T-cell (primary cell): ENCODE measurements around the gene ORAI2. TPM values are rescaled to one million over a fixed set of nuclear protein-coding genes. Genes with fewer than 3 reads are reported as not detected.

ENCODE experiments used
- ATAC-seq, 4 experiments: fragments of 200-7000 bp in 3 of 4; fragments of 150-1000 bp in 1 of 4; cut with Tn5 transposase; replicated peaks in 1 of 4; 1 replicate in 3 of 4; 2 replicates in 1 of 4; pipeline ENCODE4 v1.10.0; 2021; ENCODE audit warnings: moderate library complexity in 3 of 4, mild to moderate bottlenecking in 2 of 4, moderate number of reproducible peaks in 1 of 4
- CTCF ChIA-PET, 2 donors: fragments of 300-600 bp; sonication (Branson Sonifier 250); formaldehyde crosslinking; loops; one replicate each; lab custom pipeline; 2022; ENCODE audit warnings: antibody characterized with exemption in 2 of 2; lab: Charles Lee
- POLR2A ChIA-PET, 2 donors: fragments of 300-600 bp; sonication (Branson Sonifier 250); formaldehyde crosslinking; loops; one replicate each; lab custom pipeline; 2022; ENCODE audit warnings: antibody characterized with exemption in 2 of 2; lab: Charles Lee
- DNase-seq, 35 experiments: peaks; one replicate each; pipeline versions ENCODE4 v3.0.0 to v3.0.0-alpha.2; 2013 to 2023
- H3K27ac ChIP-seq: one replicate; pipeline ENCODE4 v1.5.1; 2013; ENCODE audit warnings: low read length
- H3K27me3 ChIP-seq, 2 experiments: replicated peaks in 1 of 2; 1 replicate in 1 of 2; 2 replicates in 1 of 2; pipeline versions ENCODE4 v1.6.1 to v1.7.0; 2013; ENCODE audit warnings: low read length in 1 of 2, mixed read lengths in 1 of 2; ENCODE audit not compliant: control insufficient read depth in 2 of 2, insufficient read depth in 2 of 2; ENCODE audit errors: extremely low read depth in 1 of 2
- H3K36me3 ChIP-seq, 2 donors: 1 replicate in 1 of 2; 2 replicates in 1 of 2; pipeline versions ENCODE4 v1.6.1 to v1.7.0; 2013; ENCODE audit warnings: low read length in 1 of 2; ENCODE audit not compliant: control insufficient read depth in 2 of 2, insufficient read depth in 1 of 2; ENCODE audit errors: extremely low read depth in 1 of 2
- H3K4me1 ChIP-seq, 2 experiments: 1 replicate in 1 of 2; 2 replicates in 1 of 2; pipeline versions ENCODE4 v1.6.1 to v1.7.0; 2013; ENCODE audit warnings: low read length in 2 of 2, mixed read lengths in 1 of 2; ENCODE audit not compliant: insufficient read depth in 2 of 2, control insufficient read depth in 1 of 2; ENCODE audit errors: extremely low read depth in 1 of 2
- H3K4me3 ChIP-seq, 2 donors: 1 replicate in 1 of 2; 2 replicates in 1 of 2; pipeline versions ENCODE4 v1.5.1 to v1.7.0; 2013; ENCODE audit warnings: mild to moderate bottlenecking in 2 of 2, low read length in 1 of 2, moderate library complexity in 1 of 2; ENCODE audit not compliant: control insufficient read depth in 1 of 2; ENCODE audit errors: extremely low read depth in 1 of 2
- H3K9me3 ChIP-seq: 2 replicates; pipeline ENCODE4 v1.7.0; 2013
- H3K27ac Mint-ChIP-seq, 2 donors: one replicate each; pipeline ENCODE4 v1.8.0; 2020 to 2021; ENCODE audit warnings: mild to moderate bottlenecking in 2 of 2, mixed read lengths in 2 of 2
- H3K27me3 Mint-ChIP-seq, 2 donors: one replicate each; pipeline ENCODE4 v1.8.0; 2021 to 2022; ENCODE audit warnings: mixed read lengths in 2 of 2
- H3K36me3 Mint-ChIP-seq: one replicate; pipeline ENCODE4 v1.8.0; 2021; ENCODE audit warnings: mixed read lengths
- H3K4me1 Mint-ChIP-seq, 3 donors: one replicate each; pipeline ENCODE4 v1.8.0; 2020 to 2022; ENCODE audit warnings: mixed read lengths in 3 of 3, mild to moderate bottlenecking in 1 of 3
- H3K4me3 Mint-ChIP-seq, 3 donors: one replicate each; pipeline ENCODE4 v1.8.0; 2020 to 2022; ENCODE audit warnings: mild to moderate bottlenecking in 3 of 3, mixed read lengths in 3 of 3, moderate library complexity in 3 of 3
- H3K9me3 Mint-ChIP-seq, 3 donors: one replicate each; pipeline ENCODE4 v1.8.0; 2020 to 2022; ENCODE audit warnings: mixed read lengths in 3 of 3
- WGBS: methylation state at CpG from one replicate; pipeline ENCODE4 v1.1.5; 2013; ENCODE audit warnings: missing lambda C conversion rate; ENCODE audit not compliant: insufficient coverage; 5-methylcytosine and 5-hydroxymethylcytosine counted together
- total RNA-seq, 35 experiments: library from RNA in 6 of 35; stranded (reverse) in 6 of 35; fragments of 120-200 nt in 1 of 35; gene quantifications; one replicate each; pipeline versions ENCODE4 v1.2.1 to v1.2.4 and lab custom pipeline; 2013 to 2026

The ORAI2 gene
- total RNA-seq, 5 donors from 2014 or later (not counting 1 experiment from before 2014, with no cell fraction given) = 23.0 to 47.5 (median 37.8) TPM

GRCh38 chr7:102425639-102426267, 7.6 kb upstream of the ORAI2 start:
- peak overlapping the region; percentile 45 to 53 for H3K4me3 ChIP-seq

GRCh38 chr7:102426268-102427018, 6.9 kb upstream of the ORAI2 start:
- H3K27me3 ChIP-seq = no peaks in the 10 kb centered on the region
- peak; percentile 81 to 86 (median 83) for ATAC-seq
- no peaks in the 10 kb centered on the region for H3K9me3 ChIP-seq
- WGBS = 1% methylated on average over 12 of the region's 16 CpGs
- H3K4me1 Mint-ChIP-seq = peaks cover 72 to 82% (median 75%) of the 10 kb centered on the region in 3 donors
- CTCF ChIA-PET = interaction anchor here (0.6 to 1.8 kb wide), 6 partner anchors 9 to 30 kb away, joined by 3 to 19 read pairs (median 5); partner anchors contain the start of gene PRKRIP1 (in 1 of the 2)
- peak; percentile 36 to 83 (median 56) for DNase-seq
- H3K27ac Mint-ChIP-seq = peak overlapping the region; percentile 100
- H3K4me3 ChIP-seq = peak overlapping the region; percentile 45 to 53
- peaks cover 58 to 81% of the 10 kb centered on the region in 2 experiments for H3K4me1 ChIP-seq
- H3K9me3 Mint-ChIP-seq = no peaks in the 10 kb centered on the region
- H3K4me3 Mint-ChIP-seq = peak overlapping the region; percentile 82 to 84 (median 82)
- H3K27me3 Mint-ChIP-seq = no peaks in the 10 kb centered on the region
- peaks cover 10% of the 10 kb centered on the region for H3K36me3 Mint-ChIP-seq
- POLR2A ChIA-PET = interaction anchor here (0.6 to 2.9 kb wide), 8 partner anchors 9 to 1754 kb away, joined by 3 to 8 read pairs (median 4); partner anchors contain the start of gene PRKRIP1 (in 1 of the 2)
- H3K27ac ChIP-seq = peak overlapping the region; percentile 99
- peaks cover 0 to 8% of the 10 kb centered on the region in 2 donors for H3K36me3 ChIP-seq

More at GRCh38 chr7:102425639-102426267, 7.6 kb upstream of the ORAI2 start:
- ATAC-seq (peak; percentile 79 to 86 (median 83)), DNase-seq (peak; percentile 71 to 93 (median 85))
- Mint-ChIP-seq H3K4me3 (peak overlapping the region; percentile 82 to 84 (median 82)), H3K4me1 (peaks cover 73 to 81% (median 74%) of the 10 kb centered on the region in 3 donors), H3K27me3 (no peaks in the 10 kb centered on the region), H3K36me3 (peaks cover 15% of the 10 kb centered on the region), H3K9me3 (no peaks in the 10 kb centered on the region), H3K27ac (peak overlapping the region; percentile 100)
- Histone ChIP-seq H3K36me3 (peaks cover 0 to 9% of the 10 kb centered on the region in 2 donors), H3K27me3 (no peaks in the 10 kb centered on the region), H3K27ac (peak overlapping the region; percentile 99), H3K9me3 (no peaks in the 10 kb centered on the region), H3K4me1 (peaks cover 53 to 81% of the 10 kb centered on the region in 2 experiments)
- 25% methylated on average over 25 of the region's 25 CpGs for WGBS
- CTCF ChIA-PET = interaction anchor here (0.6 to 1.8 kb wide), 7 partner anchors 8 to 30 kb away, joined by 3 to 19 read pairs (median 5); partner anchors contain the start of genes ORAI2 (in 1 of the 2) and PRKRIP1 (in 1 of the 2)
- POLR2A ChIA-PET = interaction anchor here (0.6 to 2.9 kb wide), 8 partner anchors 8 to 1754 kb away, joined by 3 to 7 read pairs (median 4); partner anchors contain the start of gene PRKRIP1 (in 1 of the 2)

GRCh38 chr7:102427019-102427405, 6.4 kb upstream of the ORAI2 start:
- no peak for ATAC-seq
- WGBS = 0% methylated on average over 1 of the region's 5 CpGs
- H3K27ac Mint-ChIP-seq = peak overlapping the region; percentile 100
- H3K36me3 Mint-ChIP-seq = peaks cover 10% of the 10 kb centered on the region
- Histone ChIP-seq H3K36me3 (peaks cover 0 to 8% of the 10 kb centered on the region in 2 donors), H3K9me3 (no peaks in the 10 kb centered on the region), H3K4me1 (peaks cover 63 to 82% of the 10 kb centered on the region in 2 experiments), H3K4me3 (peak overlapping the region; percentile 45 to 53), H3K27ac (peak overlapping the region; percentile 99), H3K27me3 (no peaks in the 10 kb centered on the region)
- CTCF ChIA-PET = no interaction called here
- H3K9me3 Mint-ChIP-seq = no peaks in the 10 kb centered on the region
- POLR2A ChIA-PET = interaction anchor here (0.6 to 2.9 kb wide), 2 partner anchors 10 to 11 kb away, joined by 7 to 8 read pairs; no protein-coding TSS in a partner anchor
- no peak for DNase-seq
- no peaks in the 10 kb centered on the region for H3K27me3 Mint-ChIP-seq
- H3K4me3 Mint-ChIP-seq = peak overlapping the region; percentile 82 to 84 (median 82)
- peaks cover 75 to 83% (median 77%) of the 10 kb centered on the region in 3 donors for H3K4me1 Mint-ChIP-seq

GRCh38 chr7:102429141-102429899, 4.1 kb upstream of the ORAI2 start:
- Histone ChIP-seq H3K36me3 (peaks cover 0 to 8% of the 10 kb centered on the region in 2 donors), H3K27me3 (no peaks in the 10 kb centered on the region), H3K9me3 (no peaks in the 10 kb centered on the region), H3K27ac (peak overlapping the region; percentile 64), H3K4me3 (no peak overlapping the region), H3K4me1 (peaks cover 76 to 96% of the 10 kb centered on the region in 2 experiments)
- peaks cover 9% of the 10 kb centered on the region for H3K36me3 Mint-ChIP-seq
- H3K4me3 Mint-ChIP-seq = peak overlapping the region in 2 of 3 donors; percentile 25 to 84
- POLR2A ChIA-PET = no interaction called here
- CTCF ChIA-PET = no interaction called here
- H3K9me3 Mint-ChIP-seq = no peaks in the 10 kb centered on the region
- DNase-seq = no peak
- no peak for ATAC-seq
- H3K27ac Mint-ChIP-seq = peak overlapping the region; percentile 100
- H3K4me1 Mint-ChIP-seq = peaks cover 74 to 88% (median 80%) of the 10 kb centered on the region in 3 donors
- no peaks in the 10 kb centered on the region for H3K27me3 Mint-ChIP-seq
- 99% methylated on average over 7 of the region's 10 CpGs for WGBS

- H3K27ac Mint-ChIP-seq = peak overlapping the region; percentile 100
- POLR2A ChIA-PET = interaction anchor here in 1 of 2 donors (0.8 to 1.0 kb wide), 2 partner anchors 24 to 36 kb away, joined by 3 to 4 read pairs; no protein-coding TSS in a partner anchor
Observed at GRCh38 chr7:102431617-102432298, 1.6 kb upstream of the ORAI2 start.

More at GRCh38 chr7:102431617-102432298, 1.6 kb upstream of the ORAI2 start:
- DNase-seq (peak; percentile 33 to 89 (median 61)), ATAC-seq (peak; percentile 59 to 70 (median 68))
- H3K4me3 ChIP-seq = peak overlapping the region; percentile 8 to 39
- Mint-ChIP-seq H3K4me3 (peak overlapping the region; percentile 77 to 84 (median 77)), H3K9me3 (no peaks in the 10 kb centered on the region), H3K4me1 (peaks cover 65 to 80% (median 70%) of the 10 kb centered on the region in 3 donors), H3K27me3 (no peaks in the 10 kb centered on the region), H3K36me3 (peaks cover 8% of the 10 kb centered on the region)
- H3K27me3 ChIP-seq = no peaks in the 10 kb centered on the region
- H3K36me3 ChIP-seq = peaks cover 0 to 2% of the 10 kb centered on the region in 2 donors
- CTCF ChIA-PET = interaction anchor here in 1 of 2 donors (0.8 kb wide), 1 partner anchor 19 kb away, joined by 3 read pairs; no protein-coding TSS in a partner anchor
- no peaks in the 10 kb centered on the region for H3K9me3 ChIP-seq
- peaks cover 59 to 79% of the 10 kb centered on the region in 2 experiments for H3K4me1 ChIP-seq
- peak overlapping the region; percentile 97 for H3K27ac ChIP-seq
- WGBS = 0% methylated on average over 13 of the region's 17 CpGs
